Ecto neural progenitor cell (in vitro differentiated cells): ENCODE data around the gene MYO18A.

Experiments used
- DNase-seq: peaks from one replicate; pipeline ENCODE4 v3.0.0-alpha.2; 2018; ENCODE audit warnings: low spot score

The MYO18A gene

DNA sequence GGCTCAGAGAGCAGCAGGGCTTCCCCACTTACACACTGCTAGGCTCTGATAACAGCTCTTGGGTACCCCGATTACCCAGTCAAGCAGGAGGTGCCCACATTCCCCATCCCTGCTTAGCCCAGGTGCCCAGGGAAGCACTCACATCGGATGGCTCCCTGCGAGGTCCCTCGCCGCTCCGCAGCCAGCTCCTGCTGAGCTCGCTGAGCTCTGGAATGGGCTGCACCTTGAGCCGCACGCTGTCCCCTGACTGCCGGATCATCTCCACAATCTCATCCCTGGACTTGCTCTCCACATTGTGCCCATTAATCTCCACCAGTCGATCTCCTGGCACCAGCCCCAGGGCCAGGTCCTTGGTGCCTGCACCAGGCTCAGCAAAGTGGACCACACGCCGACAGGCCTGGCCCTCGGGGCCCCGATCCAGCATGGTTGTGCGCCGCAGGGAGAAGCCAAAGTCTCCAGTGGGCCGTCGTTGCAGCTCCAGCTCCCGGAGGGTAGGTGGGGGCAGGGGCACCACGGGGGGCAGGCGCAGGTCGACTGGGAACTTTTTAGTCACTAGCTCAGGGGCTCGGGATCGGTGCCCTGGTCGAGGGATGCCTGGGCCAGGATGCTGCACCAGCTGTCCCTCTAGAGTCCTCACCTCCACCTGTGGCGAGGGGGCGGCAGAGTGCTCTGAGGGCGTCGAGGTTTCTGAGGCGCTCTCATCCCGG lies 14.2 kb downstream of the MYO18A start:
- DNase-seq, result no peak

DNA sequence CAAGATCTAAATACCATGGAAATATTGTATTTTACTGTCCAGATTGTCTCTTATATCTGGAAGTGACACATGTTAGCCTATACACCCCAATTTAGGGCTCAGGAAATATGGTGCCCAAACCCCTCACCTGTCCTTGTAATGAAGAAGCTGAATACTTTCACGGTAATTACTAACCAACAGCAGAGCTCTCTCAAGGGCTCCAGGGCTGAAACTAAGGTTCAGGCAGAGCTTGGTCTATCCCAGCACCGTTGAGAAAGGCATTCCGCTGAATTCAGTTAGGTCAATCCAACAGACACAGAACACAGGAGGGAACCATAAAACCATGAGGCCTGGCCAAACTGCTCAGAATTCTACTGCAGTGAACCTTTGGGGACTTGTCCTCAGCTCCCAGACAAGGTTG lies 14.9 kb downstream of the MYO18A start:
- no peak for DNase-seq

DNA sequence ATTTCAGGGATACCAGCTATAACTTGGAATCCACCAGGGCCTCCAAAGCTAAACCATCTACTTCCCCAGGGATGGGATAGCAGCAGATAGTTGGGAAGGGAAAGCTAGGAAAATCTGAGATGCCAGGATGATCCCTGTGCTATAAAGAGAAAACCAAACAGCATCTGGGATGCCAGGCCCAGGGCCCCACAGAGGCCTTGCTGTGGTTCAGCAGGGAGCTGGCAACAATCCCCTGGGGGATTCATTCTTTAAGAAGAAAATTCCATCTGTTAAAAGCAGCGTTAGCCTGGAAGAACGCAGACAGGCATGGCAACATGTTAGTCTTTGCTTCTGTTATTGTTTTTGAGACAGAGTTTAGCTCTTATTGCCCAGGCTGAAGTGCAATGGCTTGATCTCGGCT lies 16.6 kb downstream of the MYO18A start:
- DNase-seq, result no peak

GRCh38 chr17:29162909-29163341 lies 17.3 kb downstream of the MYO18A start:
- DNase-seq, result no peak

DNA sequence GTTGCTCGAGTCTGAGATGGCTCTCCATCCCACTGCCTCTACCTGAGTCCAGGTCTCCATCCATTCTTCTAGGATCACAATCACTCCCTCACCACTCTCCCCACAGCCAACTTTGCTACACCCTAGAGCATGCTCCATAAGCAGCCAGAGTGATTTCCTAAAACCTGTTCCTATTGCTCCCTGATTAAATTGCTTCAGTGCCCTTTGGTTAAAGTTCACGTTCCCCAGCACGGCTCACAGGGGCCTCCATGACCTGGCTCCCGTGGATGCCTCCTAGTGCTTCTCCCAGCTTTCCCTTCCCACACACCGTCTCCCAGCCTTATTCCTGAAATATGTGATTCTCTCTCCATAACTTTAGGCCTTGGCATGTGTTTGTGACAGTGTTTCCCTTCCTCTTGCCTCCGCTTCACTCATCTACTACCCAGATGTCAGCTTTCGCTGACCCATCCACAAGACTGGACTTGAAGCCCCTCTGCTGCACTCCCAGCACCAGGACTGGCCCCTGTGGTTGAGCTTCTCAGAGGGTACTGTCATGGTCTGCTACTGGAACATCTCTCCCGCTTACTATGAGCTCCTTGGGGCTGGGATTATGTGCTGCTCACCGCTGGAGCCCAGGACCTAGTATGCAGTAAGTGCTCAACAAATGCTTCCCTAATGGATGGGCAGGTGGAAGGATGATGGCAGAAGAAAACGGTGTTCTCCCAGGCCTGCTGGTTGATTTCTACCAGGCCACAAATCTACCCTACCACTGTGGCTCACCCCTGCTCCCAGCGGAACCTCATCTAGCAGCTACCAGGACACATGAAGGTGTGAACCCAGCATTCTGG lies 17.9 kb downstream of the MYO18A start:
- no peak for DNase-seq

GRCh38 chr17:29160253-29160652 lies 19.9 kb downstream of the MYO18A start:
- no peak for DNase-seq

DNA sequence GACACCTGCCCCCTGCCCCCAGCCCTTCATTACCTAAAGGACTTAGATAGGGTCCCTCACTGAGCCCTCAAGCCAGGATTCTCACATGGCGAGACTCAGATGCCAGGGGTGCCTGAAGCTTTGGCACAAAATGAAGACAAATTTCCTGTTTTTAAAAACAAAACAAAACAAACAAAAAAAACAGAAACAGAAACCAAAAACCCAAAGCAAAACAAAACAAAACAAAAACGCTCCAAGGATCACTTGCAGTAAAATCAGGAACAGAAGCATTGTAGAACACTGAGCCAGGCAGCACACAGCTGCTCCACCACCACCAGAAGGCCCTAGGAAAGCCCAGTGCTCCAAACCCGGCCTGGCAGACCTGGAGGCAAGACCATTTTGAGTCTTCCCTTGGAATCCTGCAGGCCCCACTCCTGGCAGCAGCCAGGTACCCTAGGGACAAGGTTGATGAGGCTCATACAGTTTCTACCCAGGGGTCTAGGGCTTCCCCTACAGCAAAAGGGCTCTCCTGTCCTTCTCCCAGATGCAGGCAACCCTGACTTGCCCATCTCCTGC lies 20.8 kb downstream of the MYO18A start:
- DNase-seq, result peak; percentile 45

DNA sequence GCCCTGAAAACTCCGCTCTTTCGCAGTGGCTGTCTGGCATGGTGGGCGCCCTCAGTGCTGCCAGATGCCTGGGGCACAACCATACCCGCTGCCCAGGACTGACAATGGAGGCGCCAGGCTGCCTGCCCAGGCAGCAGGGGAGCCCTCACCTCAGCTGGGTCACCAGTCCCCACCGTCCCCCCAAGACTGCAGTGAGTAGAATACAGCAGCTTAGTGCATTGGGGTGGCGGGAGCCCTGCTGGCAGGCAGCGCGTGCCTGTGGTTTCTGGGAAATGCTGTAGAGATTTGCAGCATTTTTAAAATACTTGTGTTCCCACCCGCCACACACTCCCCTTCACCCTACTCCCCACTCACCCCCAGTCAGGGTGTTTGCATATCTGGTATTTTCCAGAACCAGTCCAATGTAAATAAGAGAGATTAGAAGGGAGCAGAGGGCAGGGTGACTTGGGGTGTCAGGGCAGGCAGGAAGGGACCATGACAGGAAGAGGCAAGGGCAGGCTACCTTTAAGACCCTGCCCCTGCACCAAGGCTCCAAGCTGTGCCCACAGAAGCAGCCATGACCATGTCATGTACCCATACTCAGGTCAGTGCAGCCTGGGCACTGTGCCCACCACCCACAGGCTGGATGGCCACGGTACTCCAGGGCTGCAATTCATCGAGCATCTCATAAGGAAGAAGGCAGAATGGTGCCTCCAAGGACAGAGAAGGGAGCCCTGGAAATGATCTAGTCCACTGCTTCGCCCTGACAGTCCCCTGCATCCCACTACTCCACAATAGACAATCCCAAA lies 21.5 kb downstream of the MYO18A start:
- no peak for DNase-seq

GRCh38 chr17:29158096-29158487 lies 22.1 kb downstream of the MYO18A start:
- no peak for DNase-seq

- DNase-seq, result no peak
These were observed 22.9 kb downstream of the MYO18A start for GRCh38 chr17:29157310-29157709.

- DNase-seq, result no peak
These were observed 23.4 kb downstream of the MYO18A start for GRCh38 chr17:29156781-29157180.

DNA sequence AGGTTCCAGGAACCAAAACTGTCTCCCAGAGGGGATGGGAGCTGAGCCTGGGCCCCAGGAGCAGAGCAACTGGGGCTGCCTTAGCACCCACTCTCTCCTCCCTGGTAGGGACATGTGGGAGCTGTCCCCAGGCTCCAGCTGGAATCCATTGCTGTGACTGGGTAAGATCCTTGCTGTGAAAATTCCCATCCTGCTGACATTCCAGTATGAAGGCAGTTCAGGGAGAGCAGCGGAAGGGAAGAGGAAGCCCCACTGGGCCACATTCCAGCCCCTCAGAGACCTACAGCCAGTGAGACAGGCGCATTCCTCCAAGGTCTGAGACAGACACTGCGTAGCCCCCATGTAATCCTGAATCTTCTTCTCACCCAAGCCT lies 24.2 kb downstream of the MYO18A start:
- DNase-seq, result no peak

GRCh38 chr17:29155227-29155965 lies 24.8 kb downstream of the MYO18A start:
- DNase-seq, result no peak

DNA sequence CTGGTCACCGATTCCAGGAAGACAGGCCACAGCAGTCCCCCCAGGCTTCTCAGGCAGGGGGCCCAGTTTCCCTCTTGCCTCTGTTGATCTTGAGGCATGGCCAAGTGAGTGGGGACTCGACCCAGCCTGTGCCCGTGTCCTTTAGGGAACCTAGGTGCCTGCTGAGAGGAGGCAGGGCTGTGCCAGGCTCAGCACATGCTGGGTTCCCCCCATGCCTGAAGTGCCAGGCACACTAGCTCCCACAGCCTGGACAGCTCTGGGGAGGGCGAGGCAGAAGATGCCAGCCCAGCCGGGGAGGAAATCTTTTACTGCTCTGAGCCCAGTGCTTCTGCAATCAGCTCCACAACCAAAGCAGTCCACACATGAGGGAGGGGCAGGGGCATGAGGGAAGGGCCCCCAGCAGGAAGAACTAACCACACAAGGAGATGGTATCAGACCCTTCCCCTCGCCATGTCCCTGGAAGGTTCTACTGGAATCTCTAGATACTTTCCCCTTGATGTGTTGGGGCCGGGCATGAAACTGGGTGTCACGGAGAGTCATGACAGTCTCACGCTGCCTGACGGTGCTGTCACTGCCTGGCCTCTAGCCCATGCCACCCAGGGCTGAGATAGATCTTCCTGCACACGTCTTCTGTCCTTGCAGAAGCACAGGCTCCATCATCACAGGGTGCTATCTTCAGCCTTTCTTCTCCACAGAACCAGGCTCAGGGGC lies 25.5 kb downstream of the MYO18A start:
- DNase-seq, result no peak

GRCh38 chr17:29151567-29151966 lies 28.6 kb downstream of the MYO18A start:
- peak; percentile 77 for DNase-seq

- no peak for DNase-seq
These were observed 30.0 kb downstream of the MYO18A start for GRCh38 chr17:29150161-29150560.

DNA sequence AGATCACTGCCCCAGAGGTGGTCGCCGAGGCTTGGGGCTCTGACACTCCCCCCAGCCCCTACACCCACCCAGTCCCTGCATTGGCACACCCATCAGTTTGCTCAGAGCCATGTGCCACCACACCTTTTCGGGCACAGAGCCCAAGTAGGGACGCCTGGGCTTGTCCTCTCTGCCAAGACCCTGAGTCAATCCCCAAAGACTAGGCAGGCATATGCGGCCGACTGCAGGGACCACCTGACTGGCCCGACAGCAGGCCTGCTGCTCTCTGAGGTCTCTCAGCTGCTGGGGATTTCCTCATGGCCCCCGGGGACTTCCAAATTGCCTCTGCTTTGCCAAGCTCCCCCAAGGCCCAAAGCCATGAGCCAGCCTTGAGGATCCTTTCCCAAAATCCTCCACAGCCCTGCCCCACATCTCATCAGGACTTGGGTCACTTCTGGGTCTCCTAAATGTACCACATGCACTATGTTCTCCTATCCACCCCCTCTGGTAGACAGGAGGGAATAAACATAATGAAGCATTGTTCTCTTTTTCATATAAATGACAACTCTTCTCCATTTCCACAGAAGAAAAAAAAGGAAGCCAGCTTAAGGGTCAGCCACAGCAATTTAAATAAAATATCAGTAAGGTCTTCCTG lies 30.6 kb downstream of the MYO18A start:
- DNase-seq, result peak; percentile 63

DNA sequence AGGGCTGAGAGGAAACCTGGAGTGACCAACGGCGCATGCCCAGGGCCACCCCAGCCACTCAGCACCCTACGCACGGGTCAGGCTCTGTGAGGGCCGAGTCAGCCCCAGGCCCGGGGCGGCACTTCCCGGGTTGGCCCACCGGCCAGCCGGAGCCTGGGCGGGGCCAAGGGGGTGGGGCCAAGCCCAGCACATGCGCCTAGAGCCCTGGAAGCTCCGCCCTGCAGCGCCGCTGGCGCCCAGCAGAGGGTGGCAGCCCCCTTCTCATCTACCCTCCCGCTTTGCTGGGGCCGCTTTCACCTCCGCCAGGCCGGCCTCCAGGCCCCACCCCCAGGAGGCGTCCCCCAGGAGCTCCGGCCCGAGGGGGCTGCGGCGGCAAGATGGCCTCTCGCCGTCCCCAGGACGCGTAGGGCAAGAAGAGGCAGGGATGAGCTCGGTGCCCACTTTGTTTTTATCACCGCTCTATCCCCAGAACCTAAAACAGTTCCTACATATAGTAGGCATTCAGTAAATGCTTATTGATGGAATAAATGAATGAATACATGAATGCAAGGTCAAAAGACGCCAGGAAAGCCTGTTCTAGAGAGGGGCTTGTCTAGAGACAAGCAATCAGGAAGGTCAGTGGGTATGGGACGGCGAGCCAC lies 31.3 kb downstream of the MYO18A start:
- DNase-seq, result peak; percentile 99

- no peak for DNase-seq
These were observed 31.9 kb downstream of the MYO18A start for GRCh38 chr17:29148257-29148789.

- no peak for DNase-seq
These were observed 32.5 kb downstream of the MYO18A start for GRCh38 chr17:29147682-29148081.
